AG09309 (cell line): Measurements from ENCODE around the gene VAMP4.
"Not testable (repeated sequence)": the region's sequence is repeated elsewhere in the genome, so short reads cannot be mapped to it uniquely, and the experiment has no call there.

Experiments
- DNase-seq: peaks from one replicate; pipeline ENCODE4 v3.0.0-alpha.2; 2010; ENCODE audit warnings: low read depth
- H3K4me3 ChIP-seq: 2 replicates; pipeline ENCODE4 v1.5.1; 2011; ENCODE audit warnings: mild to moderate bottlenecking, low read depth, low read length, moderate library complexity; ENCODE audit not compliant: control insufficient read depth
- TF ChIP-seq, protein P1 (sequence below): IDR thresholded peaks from 2 replicates; pipeline ENCODE4 v1.5.1; 2011; ENCODE audit warnings: mild to moderate bottlenecking, low read depth, low read length, inconsistent platforms; ENCODE audit not compliant: insufficient read depth, control insufficient read depth; ENCODE audit errors: missing control alignments

The VAMP4 gene

DNA sequence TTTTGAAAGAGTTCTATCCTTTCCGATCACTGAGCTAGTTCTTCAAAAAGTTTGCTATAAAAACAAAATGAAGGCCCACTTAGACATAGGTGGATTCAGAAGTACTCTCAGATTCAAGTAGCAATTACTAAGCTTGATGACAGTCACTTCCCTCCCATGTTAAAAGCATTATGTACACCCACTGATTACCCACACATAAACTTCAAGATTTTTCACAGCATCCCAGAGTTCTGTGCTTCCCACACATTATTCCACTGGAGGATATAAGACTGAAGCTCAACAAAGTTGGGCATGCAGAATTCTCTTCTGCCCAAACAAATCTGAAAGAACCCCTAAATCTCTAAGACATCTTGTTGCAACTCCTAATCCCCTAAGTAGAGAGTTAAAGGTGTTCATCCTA, 29.5 kb downstream of the VAMP4 start:
- TF ChIP-seq, protein P1, sequence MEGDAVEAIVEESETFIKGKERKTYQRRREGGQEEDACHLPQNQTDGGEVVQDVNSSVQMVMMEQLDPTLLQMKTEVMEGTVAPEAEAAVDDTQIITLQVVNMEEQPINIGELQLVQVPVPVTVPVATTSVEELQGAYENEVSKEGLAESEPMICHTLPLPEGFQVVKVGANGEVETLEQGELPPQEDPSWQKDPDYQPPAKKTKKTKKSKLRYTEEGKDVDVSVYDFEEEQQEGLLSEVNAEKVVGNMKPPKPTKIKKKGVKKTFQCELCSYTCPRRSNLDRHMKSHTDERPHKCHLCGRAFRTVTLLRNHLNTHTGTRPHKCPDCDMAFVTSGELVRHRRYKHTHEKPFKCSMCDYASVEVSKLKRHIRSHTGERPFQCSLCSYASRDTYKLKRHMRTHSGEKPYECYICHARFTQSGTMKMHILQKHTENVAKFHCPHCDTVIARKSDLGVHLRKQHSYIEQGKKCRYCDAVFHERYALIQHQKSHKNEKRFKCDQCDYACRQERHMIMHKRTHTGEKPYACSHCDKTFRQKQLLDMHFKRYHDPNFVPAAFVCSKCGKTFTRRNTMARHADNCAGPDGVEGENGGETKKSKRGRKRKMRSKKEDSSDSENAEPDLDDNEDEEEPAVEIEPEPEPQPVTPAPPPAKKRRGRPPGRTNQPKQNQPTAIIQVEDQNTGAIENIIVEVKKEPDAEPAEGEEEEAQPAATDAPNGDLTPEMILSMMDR, result no peak
- no peak for DNase-seq
- H3K4me3 ChIP-seq, result no peak overlapping the region

DNA sequence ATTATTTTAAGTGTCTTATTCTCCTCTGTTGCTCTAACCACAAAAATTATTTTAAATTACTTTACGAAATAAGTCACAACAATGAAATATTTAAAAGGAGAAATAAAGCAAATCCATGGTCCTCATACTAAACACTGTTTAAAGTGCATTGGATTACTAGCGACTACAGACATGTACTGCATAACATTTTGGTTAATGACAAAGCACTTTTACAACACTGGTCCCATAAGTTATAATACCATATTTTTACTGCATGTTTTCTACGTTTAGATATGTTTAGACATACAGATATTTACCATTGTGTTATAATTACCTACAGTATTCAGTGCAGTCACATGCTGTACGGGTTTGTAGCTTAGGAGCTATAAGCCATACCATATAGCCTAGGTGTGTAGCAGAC, 30.2 kb downstream of the VAMP4 start:
- no peak overlapping the region for H3K4me3 ChIP-seq
- TF ChIP-seq, protein P1, result no peak

DNA sequence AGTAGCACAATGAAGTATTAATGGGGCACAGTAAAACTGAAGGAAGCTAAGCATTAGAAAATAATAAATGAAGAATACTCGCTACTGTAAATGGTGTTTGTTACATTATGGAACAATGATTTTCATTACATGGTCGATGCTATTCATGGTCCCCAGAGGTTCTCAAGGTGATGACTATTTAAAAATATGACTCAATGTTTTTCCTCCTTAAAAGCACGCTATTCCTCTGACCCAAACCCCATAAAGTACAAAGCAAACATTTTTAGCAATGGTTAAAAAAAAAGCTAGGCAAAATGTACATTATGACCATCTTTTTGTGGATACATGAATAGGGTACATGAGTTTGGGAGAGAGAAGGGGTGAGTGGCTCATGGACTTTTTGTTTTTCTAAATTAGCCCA, 34.3 kb downstream of the VAMP4 start:
- DNase-seq, result no peak

More for the DNA sequence above, 30.2 kb downstream of the VAMP4 start:
- DNase-seq, result no peak

GRCh38 chr1:171702598-171702997, 39.3 kb downstream of the VAMP4 start:
- TF ChIP-seq, protein P1, result no peak
- no peak for DNase-seq
- no peak overlapping the region for H3K4me3 ChIP-seq

More for the DNA sequence above, 34.3 kb downstream of the VAMP4 start:
- no peak overlapping the region for H3K4me3 ChIP-seq
- TF ChIP-seq, protein P1, result no peak

- no peak overlapping the region for H3K4me3 ChIP-seq
- DNase-seq, result no peak
- TF ChIP-seq, protein P1, result no peak
These were observed 42.3 kb downstream of the VAMP4 start for GRCh38 chr1:171699531-171699930.

DNA sequence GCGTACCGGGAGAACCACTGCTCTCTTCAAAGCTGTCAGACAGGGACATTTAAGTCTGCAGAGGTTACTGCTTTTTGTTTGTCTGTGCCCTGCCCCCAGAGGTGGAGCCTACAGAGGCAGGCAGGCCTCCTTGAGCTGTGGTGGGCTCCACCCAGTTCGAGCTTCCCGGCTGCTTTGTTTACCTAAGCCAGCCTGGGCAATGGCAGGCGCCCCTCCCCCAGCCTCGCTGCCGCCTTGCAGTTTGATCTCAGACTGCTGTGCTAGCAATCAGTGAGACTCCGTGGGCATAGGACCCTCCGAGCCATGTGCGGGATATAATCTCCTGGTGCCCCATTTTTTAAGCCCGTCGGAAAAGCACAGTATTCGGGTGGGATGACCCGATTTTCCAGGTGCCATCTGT, 46.1 kb downstream of the VAMP4 start:
- not testable (repeated sequence) for H3K4me3 ChIP-seq, DNase-seq

GRCh38 chr1:171693541-171693940, 48.3 kb downstream of the VAMP4 start:
- H3K4me3 ChIP-seq, DNase-seq: not testable (repeated sequence)

- TF ChIP-seq, protein P1, result no peak
- no peak for DNase-seq
- H3K4me3 ChIP-seq, result no peak overlapping the region
These were observed 58.0 kb downstream of the VAMP4 start for GRCh38 chr1:171683870-171684269.
